ENCODE measurements around the gene SDHB.

GRCh38 chr1:16992102-16992501, 61.7 kb downstream of the SDHB start:
- TF ChIP-seq CTCF (IDR thresholded peaks at IDR 0.05), result no peak
- TF ChIP-seq POLR2A (IDR thresholded peaks at IDR 0.05), result no peak

Data from uterus (tissue), 2 donors.